ENCODE results near the gene ATAT1.
A peak's percentile ranks its signal among the peaks of the same experiment; 100 is the strongest.

The ATAT1 gene

DNA sequence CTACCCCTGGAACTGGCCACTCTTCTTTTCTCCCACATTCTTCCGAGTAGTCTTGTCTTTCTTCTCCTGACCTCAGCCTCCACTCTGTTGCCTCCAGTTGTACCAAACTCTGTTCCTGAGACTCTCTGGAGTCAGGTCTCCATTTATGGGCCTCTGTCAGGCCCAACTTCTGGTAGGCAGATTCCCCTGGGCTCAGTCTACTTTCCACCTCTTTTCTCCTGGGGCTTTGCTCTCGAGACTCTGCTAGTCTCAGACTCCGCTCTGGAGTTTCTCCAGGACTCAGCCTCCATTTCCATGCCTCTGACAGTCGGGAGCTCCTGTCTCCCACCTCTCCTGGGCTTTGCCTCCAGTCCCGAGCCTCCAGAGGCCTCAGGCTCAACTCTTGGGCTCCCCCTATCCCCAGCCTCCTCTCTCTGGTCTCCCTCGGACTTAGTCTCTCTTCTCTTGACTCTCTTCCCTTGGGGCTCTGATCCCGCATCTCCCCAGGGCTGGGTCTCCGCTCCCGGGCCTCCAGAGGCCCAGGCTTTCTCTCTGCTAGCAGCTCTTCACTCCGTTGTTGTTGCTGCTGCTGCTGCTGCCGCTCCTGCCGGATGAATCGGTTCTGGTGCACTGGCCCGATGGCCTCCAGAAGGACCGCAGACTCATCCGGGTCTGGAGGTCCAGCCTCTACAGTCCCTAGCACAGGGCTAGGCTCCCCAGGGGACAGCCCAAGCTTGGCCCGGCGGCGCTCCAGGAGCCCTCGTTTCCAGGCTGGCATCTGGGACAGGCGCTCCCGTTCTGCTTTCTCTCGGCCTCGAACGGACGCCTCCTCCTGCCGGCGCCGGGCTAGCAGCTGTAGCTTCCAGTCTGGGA, 58.7 kb downstream of the ATAT1 start:
- no peak for DNase-seq

DNA sequence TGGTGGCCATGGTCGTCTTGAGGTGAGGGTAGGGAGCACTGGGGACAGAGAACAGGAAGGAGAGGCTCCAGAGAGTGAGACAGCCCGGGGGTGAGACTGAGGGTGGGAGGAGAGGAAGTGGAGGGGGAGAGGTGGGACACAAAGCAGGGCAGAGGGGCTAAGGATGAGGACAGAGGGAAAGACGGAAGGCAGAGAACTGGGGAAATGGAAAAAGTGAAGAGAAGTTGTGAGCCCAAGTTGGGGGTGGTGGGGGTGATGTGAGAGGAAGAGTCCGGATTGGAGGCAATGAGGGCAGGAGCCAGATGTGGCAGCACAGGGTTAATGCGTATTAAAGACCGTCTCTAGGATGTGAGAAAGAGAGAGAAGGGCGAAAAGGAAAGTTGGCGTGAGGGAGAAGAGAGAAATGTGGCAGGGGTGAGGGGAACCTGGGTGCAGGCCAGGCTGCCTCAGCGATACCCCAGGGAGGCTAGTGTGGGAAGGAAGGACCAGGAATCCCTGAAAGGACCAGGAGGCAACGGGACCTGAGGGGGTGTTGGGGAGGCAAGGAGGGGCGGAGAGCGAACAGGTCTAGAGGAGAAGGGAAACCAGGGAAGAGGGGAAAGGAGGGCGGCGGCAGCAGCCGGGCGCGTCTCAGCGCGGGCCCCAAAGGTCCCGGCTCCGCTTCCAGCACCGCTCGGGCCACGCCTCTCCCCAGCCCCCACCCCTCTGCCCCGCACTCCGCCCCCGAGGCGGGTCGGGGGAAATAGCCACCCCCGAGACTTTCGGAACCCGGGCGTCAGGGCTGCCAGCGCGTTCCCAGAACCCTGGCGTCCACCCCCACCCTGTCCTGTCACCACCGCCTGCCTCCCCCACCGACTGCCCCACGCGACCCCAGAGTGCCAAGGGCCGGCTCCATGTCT, 59.6 kb downstream of the ATAT1 start, which contains the start of gene PPP1R18:
TSS of gene PPP1R18 (minus strand) at position 637 of the 899 bp plus-strand sequence. CDS start at position 10, 627 bp downstream.
- no peak for DNase-seq

DNA sequence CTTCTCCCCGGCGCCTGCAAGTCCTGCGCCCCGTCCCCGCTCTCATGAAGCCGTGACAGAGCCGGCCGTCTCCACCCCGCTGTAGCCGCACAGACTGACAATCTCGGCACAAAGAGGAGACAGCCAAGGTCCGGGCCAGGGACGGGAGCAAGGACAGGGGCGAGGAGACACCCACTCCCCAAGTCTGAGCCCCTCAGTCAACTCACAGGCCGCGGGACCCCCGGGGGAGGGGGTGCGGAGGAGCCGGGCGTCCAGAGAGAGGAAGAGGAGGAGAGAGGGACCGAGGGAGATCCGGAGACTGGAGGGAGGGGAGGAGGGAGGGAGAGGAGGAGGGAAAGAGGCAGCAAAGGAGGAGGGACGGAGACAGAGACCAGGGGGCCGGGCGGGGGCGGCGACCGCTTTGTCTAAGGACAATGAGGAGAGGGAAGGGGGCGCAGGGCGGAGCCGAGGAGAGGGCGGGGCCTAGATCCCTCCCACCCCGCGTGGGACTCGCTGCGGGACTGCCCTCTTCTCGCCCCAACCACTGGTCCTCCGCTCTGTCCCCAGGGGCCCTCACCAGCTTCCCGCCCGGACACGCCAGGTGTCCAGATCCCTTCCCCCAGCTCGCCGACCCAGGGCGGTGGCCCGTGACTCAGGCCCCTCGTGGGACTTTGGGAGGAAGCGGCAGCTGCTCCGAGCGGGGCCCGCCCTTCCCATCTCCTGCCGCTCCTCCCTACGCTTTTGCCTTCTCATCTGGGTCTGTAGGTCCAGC, 60.4 kb downstream of the ATAT1 start:
- peak; percentile 97 for DNase-seq

DNA sequence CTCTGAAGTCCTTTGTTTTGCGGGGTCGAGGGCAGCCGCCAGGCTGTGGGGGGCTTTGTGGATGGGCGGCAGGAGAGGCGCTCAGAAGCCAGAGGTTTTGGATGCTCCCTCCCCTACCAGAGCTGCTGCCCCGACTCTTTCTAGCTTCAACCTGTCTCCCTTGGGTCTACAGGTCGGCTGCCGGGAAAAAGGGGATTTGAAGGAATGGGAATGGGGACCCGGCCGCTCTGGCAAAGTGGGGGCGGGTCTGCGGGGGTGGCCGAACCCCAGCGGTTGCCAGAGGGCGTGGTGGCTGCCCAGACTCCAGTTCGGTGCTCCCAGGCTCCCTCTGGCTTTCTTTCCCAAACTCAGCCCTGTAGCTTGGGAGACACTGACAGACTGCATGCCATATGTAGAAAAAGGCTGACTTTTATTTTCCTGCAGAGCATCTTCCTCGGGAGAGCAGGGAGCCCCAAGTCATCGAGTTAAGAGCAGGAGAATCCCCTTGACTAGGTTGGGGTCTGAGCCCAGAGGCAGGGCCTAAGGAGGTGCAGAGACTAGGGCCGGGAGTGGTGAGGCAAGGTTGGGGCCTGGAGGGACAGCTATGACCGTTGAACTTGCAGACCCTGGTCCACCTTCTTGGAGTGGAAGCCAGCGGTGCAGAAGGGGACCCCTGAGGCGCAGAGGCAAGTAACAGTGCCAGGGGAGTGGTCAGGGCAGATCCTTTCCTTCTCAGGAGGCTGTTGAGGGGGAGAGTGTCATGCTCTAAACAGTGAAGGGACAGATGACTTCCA, 61.2 kb downstream of the ATAT1 start:
- no peak for DNase-seq

DNA sequence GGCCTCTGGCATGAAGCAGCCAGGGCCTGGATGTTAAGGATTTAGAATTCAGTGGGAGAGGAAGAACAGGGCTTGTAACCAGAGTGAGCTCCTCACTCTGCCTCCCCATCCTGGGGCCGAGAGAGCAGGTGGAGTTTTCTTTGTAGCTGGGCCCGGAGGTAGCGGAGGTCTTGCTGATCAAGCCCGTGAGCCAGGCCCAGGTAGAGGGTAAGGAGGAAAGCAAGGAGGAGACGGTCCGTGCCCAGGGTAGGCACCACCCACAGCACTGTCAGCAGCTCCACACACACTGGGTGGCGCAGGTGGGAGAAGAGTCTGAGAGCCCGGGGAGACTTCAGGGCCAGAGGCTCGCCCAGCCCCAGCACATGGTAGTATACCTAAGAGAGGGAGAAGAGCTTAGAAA, 61.9 kb downstream of the ATAT1 start:
- no peak for DNase-seq

DNA sequence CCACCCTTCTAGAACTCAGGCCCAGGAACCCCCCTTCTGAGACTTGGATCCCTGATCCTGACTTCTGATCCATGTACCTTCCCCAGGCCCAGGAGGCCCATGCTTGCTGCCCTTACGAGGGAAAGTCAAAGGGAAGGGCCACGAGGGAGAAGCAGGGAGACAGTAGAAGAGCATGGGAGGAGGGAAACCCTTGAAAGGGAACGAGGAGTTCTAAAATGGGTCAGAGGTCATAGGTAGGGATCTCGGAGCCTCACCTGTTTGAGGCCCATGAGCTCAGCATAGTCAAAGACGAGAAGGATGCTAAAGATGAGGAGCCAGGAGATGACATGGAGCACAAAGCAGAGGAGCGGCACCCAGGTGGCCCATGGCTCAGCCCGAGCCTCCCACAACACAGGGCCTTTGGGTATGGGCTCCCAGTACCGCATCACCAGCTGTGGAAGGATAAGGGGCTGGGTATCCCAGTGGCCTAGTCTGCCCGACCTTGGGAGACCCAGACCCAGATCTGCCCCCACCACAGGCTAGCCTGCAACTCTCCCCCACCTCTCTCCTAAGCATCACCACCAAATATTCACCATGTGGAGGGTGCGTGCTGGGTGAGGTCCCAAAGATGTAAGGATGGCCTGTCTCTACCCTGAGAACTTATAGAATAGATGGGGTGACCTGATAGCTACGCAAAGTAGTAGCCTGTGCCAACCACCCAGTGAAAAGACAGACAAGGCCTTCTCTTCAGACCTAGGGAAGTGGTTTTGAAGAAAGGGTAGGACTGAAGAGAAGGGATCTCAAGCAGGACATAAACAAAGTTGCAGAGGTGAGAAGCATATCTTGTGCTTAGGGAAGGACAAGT, 62.6 kb downstream of the ATAT1 start:
- no peak for DNase-seq

DNA sequence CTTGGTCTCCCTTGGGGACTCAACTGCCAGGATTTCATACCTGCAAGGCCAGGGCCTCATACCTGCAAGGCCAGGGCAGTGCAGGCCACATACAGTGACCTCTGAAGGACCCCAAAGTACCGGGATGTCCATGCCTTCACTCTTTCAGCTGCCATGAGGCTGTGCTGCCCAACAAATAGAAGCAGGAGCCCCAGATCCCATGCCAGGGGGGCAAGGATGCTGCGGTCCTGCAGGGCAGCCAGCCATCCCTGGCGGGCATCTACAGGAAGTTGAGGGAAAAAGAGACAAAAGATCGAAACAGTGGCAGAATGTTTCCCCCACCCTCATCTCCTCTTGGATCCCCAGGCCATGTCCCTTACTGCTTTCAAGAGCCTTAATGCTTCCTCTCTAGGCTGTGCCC, 63.3 kb downstream of the ATAT1 start:
- no peak for DNase-seq

DNA sequence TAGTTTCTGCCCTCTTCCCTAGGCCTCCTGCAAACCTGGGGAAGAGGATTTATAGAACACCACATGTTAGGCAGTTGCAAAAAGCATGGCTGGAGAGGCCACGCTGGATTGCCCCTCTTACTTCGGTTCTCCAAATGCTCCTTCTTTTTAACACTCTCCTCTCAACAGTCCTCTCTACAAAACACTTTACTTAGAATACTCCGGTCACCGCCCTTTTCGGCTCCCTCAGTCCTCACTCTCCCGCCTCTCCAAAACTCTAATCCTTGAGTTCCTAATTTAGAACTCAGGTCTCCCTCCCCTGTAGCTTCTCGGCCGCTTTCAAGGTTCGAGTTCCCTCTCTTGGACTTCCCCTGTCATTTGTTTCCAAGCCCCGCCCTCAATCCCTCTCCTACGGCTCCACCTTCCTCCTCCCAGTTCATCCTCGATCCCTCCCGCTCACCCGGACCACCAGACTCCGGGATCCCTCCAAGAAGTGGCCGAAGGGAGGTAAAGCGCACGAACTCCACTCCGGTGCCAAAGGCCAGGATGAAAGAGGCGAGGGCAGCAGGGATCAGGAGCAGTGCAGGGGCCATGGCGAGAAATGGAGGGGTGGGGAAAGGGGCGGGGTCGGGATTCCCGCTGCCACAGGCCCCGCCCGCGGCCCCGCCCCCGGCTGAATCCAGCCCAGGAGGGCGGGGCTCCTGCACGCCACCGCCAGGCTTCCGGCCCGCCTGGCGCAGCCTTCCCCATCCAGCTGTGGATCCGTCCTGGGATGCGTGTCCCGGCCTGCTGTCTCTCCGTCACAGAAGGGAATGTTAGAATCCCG, 63.9 kb downstream of the ATAT1 start, which contains the start of gene NRM:
TSS of gene NRM (minus strand) at position 582 of the 805 bp plus-strand sequence. CDS start at position 572, 10 bp downstream.
- DNase-seq, result peak; percentile 85

DNA sequence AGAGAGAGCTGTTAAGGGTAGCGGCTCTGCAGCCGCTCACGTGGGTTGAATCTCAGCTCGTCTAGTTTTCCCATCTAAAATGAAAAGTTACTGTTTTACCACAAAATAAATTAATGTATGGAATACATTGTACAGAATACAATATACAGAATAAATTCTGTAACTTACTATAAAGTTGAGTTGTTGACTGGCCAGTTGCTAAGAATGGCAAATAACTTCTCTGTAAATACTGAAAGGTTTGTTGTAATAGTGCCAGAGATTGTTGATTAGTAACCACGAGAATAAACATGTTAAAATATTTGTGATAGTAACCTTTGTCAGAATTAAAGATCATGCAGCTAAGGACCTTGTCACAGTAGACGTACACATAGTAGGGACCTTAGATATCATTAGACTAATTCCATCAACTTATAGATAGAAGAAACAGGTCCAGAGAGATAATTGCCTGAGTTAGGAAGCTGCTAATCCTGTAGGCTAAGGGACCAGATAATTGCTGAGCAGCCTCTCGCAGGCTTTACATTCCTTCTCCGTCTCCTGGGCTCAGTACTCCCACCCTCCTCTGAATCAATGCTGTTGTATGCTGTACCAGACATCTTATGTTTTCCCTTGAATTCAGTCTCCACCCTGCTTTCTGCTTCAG, 64.7 kb downstream of the ATAT1 start:
- no peak for DNase-seq

All from amniotic stem cell (primary cell).